GM06990 (cell line): ENCODE measurements around the gene EIF3K.

ENCODE experiments used
- DNase-seq: peaks from one replicate; pipeline ENCODE4 v3.0.0-alpha.2; 2011; ENCODE audit not compliant: insufficient read length; ENCODE audit errors: extremely low read depth
- H3K27me3 ChIP-seq: replicated peaks from 2 replicates; pipeline ENCODE4 v1.6.0; 2011; ENCODE audit warnings: low read length; ENCODE audit not compliant: control insufficient read depth, insufficient read depth
- H3K36me3 ChIP-seq: 2 replicates; pipeline ENCODE4 v1.5.1; 2011; ENCODE audit warnings: low read length; ENCODE audit not compliant: control insufficient read depth, insufficient read depth
- H3K4me3 ChIP-seq: replicated peaks from 2 replicates; pipeline ENCODE4 v1.5.1; 2011; ENCODE audit warnings: low read depth, mild to moderate bottlenecking, control low read depth, low read length
- TF ChIP-seq, protein P1 (sequence below): IDR thresholded peaks from 2 replicates; pipeline ENCODE4 v1.5.1; 2011; ENCODE audit warnings: low read length, control low read depth, mild to moderate bottlenecking, inconsistent platforms; ENCODE audit not compliant: insufficient read depth, poor library complexity, severe bottlenecking

Gene EIF3K

DNA sequence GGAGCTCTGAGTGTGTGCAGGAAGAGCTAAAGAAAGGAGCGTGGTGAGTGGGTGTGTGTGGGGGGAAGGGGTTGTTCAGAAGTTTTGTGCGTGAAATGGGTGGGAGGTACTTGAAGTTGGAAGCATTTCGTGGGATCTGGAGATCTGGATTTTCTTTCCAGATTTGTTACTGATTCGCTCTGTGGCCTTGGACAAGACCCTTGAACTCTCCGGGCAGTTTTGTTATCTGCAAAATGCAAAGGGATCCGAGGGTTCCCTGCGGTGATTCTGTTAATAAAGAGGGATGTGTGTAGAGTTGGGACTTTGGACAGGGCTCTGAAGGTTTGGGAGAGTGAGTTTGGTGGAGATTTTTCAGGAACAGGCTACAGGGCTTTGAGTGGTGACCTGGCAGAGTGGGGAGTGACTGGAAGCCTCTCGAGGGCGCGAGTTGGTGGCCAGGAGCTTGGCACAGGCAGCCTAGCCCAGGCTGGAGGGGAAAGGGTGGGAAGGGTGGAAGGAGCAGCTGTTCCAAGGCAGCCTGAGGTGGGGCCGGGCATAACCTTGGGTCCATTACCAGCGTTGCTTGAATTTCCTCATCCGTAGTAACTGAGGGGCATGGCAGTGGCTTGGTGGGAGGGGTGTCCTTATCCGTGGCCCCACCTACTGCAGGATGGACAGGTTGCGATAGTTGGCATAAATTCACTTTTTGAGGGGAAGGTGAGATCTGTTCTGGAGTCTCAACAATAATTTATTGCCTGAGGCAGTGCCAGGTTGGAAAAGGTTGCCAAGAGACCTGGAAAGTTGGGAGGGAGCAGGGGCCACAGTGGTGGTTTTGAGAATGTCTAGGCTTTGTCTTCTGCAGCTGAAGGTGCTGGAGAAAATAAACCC, 30.6 kb downstream of the EIF3K start:
- TF ChIP-seq, protein P1, sequence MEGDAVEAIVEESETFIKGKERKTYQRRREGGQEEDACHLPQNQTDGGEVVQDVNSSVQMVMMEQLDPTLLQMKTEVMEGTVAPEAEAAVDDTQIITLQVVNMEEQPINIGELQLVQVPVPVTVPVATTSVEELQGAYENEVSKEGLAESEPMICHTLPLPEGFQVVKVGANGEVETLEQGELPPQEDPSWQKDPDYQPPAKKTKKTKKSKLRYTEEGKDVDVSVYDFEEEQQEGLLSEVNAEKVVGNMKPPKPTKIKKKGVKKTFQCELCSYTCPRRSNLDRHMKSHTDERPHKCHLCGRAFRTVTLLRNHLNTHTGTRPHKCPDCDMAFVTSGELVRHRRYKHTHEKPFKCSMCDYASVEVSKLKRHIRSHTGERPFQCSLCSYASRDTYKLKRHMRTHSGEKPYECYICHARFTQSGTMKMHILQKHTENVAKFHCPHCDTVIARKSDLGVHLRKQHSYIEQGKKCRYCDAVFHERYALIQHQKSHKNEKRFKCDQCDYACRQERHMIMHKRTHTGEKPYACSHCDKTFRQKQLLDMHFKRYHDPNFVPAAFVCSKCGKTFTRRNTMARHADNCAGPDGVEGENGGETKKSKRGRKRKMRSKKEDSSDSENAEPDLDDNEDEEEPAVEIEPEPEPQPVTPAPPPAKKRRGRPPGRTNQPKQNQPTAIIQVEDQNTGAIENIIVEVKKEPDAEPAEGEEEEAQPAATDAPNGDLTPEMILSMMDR = no peak
- no peaks in the 10 kb centered on the region for H3K27me3 ChIP-seq
- no peak for DNase-seq
- H3K4me3 ChIP-seq = peak overlapping the region; percentile 94
- no peaks in the 10 kb centered on the region for H3K36me3 ChIP-seq

DNA sequence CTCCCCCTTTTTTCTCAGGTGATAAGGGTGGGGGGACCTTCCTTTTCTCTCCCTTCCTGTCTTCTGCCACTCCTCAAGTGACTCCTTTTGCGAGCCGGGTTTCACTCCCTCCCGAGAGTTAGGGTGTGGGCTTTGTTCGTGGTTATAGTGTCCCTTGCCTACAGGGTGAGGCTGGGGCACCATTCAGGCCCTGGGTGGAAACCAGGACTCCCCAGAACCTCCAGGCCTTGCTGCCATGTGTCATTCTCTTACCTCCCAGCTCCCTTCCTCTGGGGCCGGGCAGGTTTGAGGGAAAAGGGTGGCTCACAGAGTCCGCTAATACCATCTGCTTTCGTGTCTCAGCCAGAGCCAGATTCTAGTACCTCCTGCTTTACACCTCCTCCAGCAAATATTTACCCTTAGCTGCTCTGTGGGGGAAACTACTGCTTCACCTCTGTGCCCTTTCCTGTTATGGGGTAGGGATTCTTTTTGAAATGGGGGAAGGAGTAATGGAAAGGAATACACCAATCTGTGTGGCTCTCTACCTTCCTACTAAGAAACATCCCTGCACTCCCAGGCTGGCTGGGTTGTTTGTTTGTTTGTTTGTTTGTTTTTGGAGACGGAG, 31.3 kb downstream of the EIF3K start:
- H3K27me3 ChIP-seq = no peaks in the 10 kb centered on the region
- H3K4me3 ChIP-seq = no peak overlapping the region; the same call in none of the 2 replicates
- H3K36me3 ChIP-seq = no peaks in the 10 kb centered on the region
- TF ChIP-seq, protein P1 = no peak
- DNase-seq = no peak

GRCh38 chr19:38650911-38651584, 32.1 kb downstream of the EIF3K start:
- no peak for DNase-seq
- Histone ChIP-seq H3K4me3 (no peak overlapping the region), H3K36me3 (no peaks in the 10 kb centered on the region), H3K27me3 (no peaks in the 10 kb centered on the region)
- TF ChIP-seq, protein P1 = no peak

- H3K36me3 ChIP-seq = no peaks in the 10 kb centered on the region; the same call in 1 of the 2 replicates
- no peak for DNase-seq
- TF ChIP-seq, protein P1 = no peak
- H3K27me3 ChIP-seq = no peaks in the 10 kb centered on the region
- no peak overlapping the region for H3K4me3 ChIP-seq
Observed at GRCh38 chr19:38653028-38653571, 34.1 kb downstream of the EIF3K start.

GRCh38 chr19:38654628-38655055, 35.7 kb downstream of the EIF3K start:
- Histone ChIP-seq H3K27me3 (no peaks in the 10 kb centered on the region), H3K36me3 (no peaks in the 10 kb centered on the region; the same call in 1 of the 2 replicates), H3K4me3 (no peak overlapping the region)
- no peak for DNase-seq
- TF ChIP-seq, protein P1 = no peak
